ENCODE data around the gene DLG2. TPM values are rescaled to one million over a fixed set of nuclear protein-coding genes. Genes with fewer than 3 reads are reported as not detected.

The DLG2 gene
- total and polyA plus RNA-seq, 2 donors, result 4.8 to 6.6 TPM

- Histone ChIP-seq H3K36me3 (ENCODE audit: control insufficient read depth in 2 of 2, insufficient read depth in 2 of 2, low read length in 1 of 2) (no peaks in the 10 kb centered on the region), H3K27me3 (ENCODE audit: control insufficient read depth in 2 of 2, insufficient read depth in 1 of 2, low read length in 1 of 2) (no peaks in the 10 kb centered on the region), H3K9me3 (ENCODE audit: control insufficient read depth in 2 of 2, insufficient read depth in 1 of 2, low read length in 1 of 2) (no peaks in the 10 kb centered on the region), H3K4me3 (ENCODE audit: low read length in 2 of 2) (no peak overlapping the region), H3K27ac (ENCODE audit: low read depth in 1 of 2, low read length in 1 of 2) (no peak overlapping the region), H3K4me1 (ENCODE audit: control insufficient read depth in 2 of 2, insufficient read depth in 2 of 2, low read length in 2 of 2) (no peaks in the 10 kb centered on the region)
- no peak for DNase-seq (ENCODE audit: low read depth in 6 of 9, low spot score in 9 of 9)
- WGBS, result 88% methylated on average over 5 of the region's 5 CpGs
Observed at GRCh38 chr11:83909579-83910534, 1717.3 kb downstream of the DLG2 start.

GRCh38 chr11:83908298-83908856 lies 1718.8 kb downstream of the DLG2 start:
- 90% methylated on average over 7 of the region's 7 CpGs for WGBS
- Histone ChIP-seq H3K4me1 (ENCODE audit: control insufficient read depth in 2 of 2, insufficient read depth in 2 of 2, low read length in 2 of 2) (no peaks in the 10 kb centered on the region), H3K9me3 (ENCODE audit: control insufficient read depth in 2 of 2, insufficient read depth in 1 of 2, low read length in 1 of 2) (no peaks in the 10 kb centered on the region)

GRCh38 chr11:83895516-83895915 lies 1731.6 kb downstream of the DLG2 start:
- no peaks in the 10 kb centered on the region for H3K27me3 ChIP-seq (ENCODE audit: control insufficient read depth in 2 of 2, insufficient read depth in 1 of 2, low read length in 1 of 2)
- H3K27ac ChIP-seq (ENCODE audit: low read depth in 1 of 2, low read length in 1 of 2), result no peak overlapping the region
- H3K9me3 ChIP-seq (ENCODE audit: control insufficient read depth in 2 of 2, insufficient read depth in 1 of 2, low read length in 1 of 2), result peaks cover 0 to 3% of the 10 kb centered on the region in 2 donors
- no peak overlapping the region for H3K4me3 ChIP-seq (ENCODE audit: low read length in 2 of 2)
- DNase-seq (ENCODE audit: low read depth in 6 of 9, low spot score in 9 of 9), result no peak
- no peaks in the 10 kb centered on the region for H3K4me1 ChIP-seq (ENCODE audit: control insufficient read depth in 2 of 2, insufficient read depth in 2 of 2, low read length in 2 of 2)
- no peaks in the 10 kb centered on the region for H3K36me3 ChIP-seq (ENCODE audit: control insufficient read depth in 2 of 2, insufficient read depth in 2 of 2, low read length in 1 of 2)

More at GRCh38 chr11:83908298-83908856, 1718.8 kb downstream of the DLG2 start:
- H3K4me3 ChIP-seq (ENCODE audit: low read length in 2 of 2), result no peak overlapping the region
- H3K27me3 ChIP-seq (ENCODE audit: control insufficient read depth in 2 of 2, insufficient read depth in 1 of 2, low read length in 1 of 2), result no peaks in the 10 kb centered on the region
- no peak for DNase-seq (ENCODE audit: low read depth in 6 of 9, low spot score in 9 of 9)
- no peak overlapping the region for H3K27ac ChIP-seq (ENCODE audit: low read depth in 1 of 2, low read length in 1 of 2)
- no peaks in the 10 kb centered on the region for H3K36me3 ChIP-seq (ENCODE audit: control insufficient read depth in 2 of 2, insufficient read depth in 2 of 2, low read length in 1 of 2)

GRCh38 chr11:83881428-83881827 lies 1745.7 kb downstream of the DLG2 start:
- WGBS, result 94% methylated on average over 1 of the region's 1 CpG

GRCh38 chr11:83871054-83871453 lies 1756.1 kb downstream of the DLG2 start:
- Histone ChIP-seq H3K36me3 (ENCODE audit: control insufficient read depth in 2 of 2, insufficient read depth in 2 of 2, low read length in 1 of 2) (no peaks in the 10 kb centered on the region), H3K27ac (ENCODE audit: low read depth in 1 of 2, low read length in 1 of 2) (no peak overlapping the region), H3K4me3 (ENCODE audit: low read length in 2 of 2) (no peak overlapping the region), H3K4me1 (ENCODE audit: control insufficient read depth in 2 of 2, insufficient read depth in 2 of 2, low read length in 2 of 2) (no peaks in the 10 kb centered on the region), H3K9me3 (ENCODE audit: control insufficient read depth in 2 of 2, insufficient read depth in 1 of 2, low read length in 1 of 2) (no peaks in the 10 kb centered on the region), H3K27me3 (ENCODE audit: control insufficient read depth in 2 of 2, insufficient read depth in 1 of 2, low read length in 1 of 2) (no peaks in the 10 kb centered on the region)
- DNase-seq (ENCODE audit: low read depth in 6 of 9, low spot score in 9 of 9), result no peak

More at GRCh38 chr11:83881428-83881827, 1745.7 kb downstream of the DLG2 start:
- Histone ChIP-seq H3K27ac (ENCODE audit: low read depth in 1 of 2, low read length in 1 of 2) (no peak overlapping the region), H3K4me3 (ENCODE audit: low read length in 2 of 2) (no peak overlapping the region), H3K4me1 (ENCODE audit: control insufficient read depth in 2 of 2, insufficient read depth in 2 of 2, low read length in 2 of 2) (no peaks in the 10 kb centered on the region), H3K27me3 (ENCODE audit: control insufficient read depth in 2 of 2, insufficient read depth in 1 of 2, low read length in 1 of 2) (no peaks in the 10 kb centered on the region), H3K36me3 (ENCODE audit: control insufficient read depth in 2 of 2, insufficient read depth in 2 of 2, low read length in 1 of 2) (no peaks in the 10 kb centered on the region), H3K9me3 (ENCODE audit: control insufficient read depth in 2 of 2, insufficient read depth in 1 of 2, low read length in 1 of 2) (no peaks in the 10 kb centered on the region)
- no peak for DNase-seq (ENCODE audit: low read depth in 6 of 9, low spot score in 9 of 9)

- 96% methylated on average over 5 of the region's 5 CpGs for WGBS
- Histone ChIP-seq H3K27me3 (ENCODE audit: control insufficient read depth in 2 of 2, insufficient read depth in 1 of 2, low read length in 1 of 2) (no peaks in the 10 kb centered on the region), H3K9me3 (ENCODE audit: control insufficient read depth in 2 of 2, insufficient read depth in 1 of 2, low read length in 1 of 2) (no peaks in the 10 kb centered on the region), H3K4me3 (ENCODE audit: low read length in 2 of 2) (no peak overlapping the region), H3K36me3 (ENCODE audit: control insufficient read depth in 2 of 2, insufficient read depth in 2 of 2, low read length in 1 of 2) (no peaks in the 10 kb centered on the region), H3K27ac (ENCODE audit: low read depth in 1 of 2, low read length in 1 of 2) (no peak overlapping the region), H3K4me1 (ENCODE audit: control insufficient read depth in 2 of 2, insufficient read depth in 2 of 2, low read length in 2 of 2) (no peaks in the 10 kb centered on the region)
- no peak for DNase-seq (ENCODE audit: low read depth in 6 of 9, low spot score in 9 of 9)
Observed at GRCh38 chr11:83866655-83867054, 1760.5 kb downstream of the DLG2 start.

GRCh38 chr11:83865636-83866461 lies 1761.3 kb downstream of the DLG2 start:
- Histone ChIP-seq H3K9me3 (ENCODE audit: control insufficient read depth in 2 of 2, insufficient read depth in 1 of 2, low read length in 1 of 2) (no peaks in the 10 kb centered on the region), H3K4me3 (ENCODE audit: low read length in 2 of 2) (no peak overlapping the region), H3K27ac (ENCODE audit: low read depth in 1 of 2, low read length in 1 of 2) (no peak overlapping the region), H3K27me3 (ENCODE audit: control insufficient read depth in 2 of 2, insufficient read depth in 1 of 2, low read length in 1 of 2) (no peaks in the 10 kb centered on the region), H3K4me1 (ENCODE audit: control insufficient read depth in 2 of 2, insufficient read depth in 2 of 2, low read length in 2 of 2) (no peaks in the 10 kb centered on the region), H3K36me3 (ENCODE audit: control insufficient read depth in 2 of 2, insufficient read depth in 2 of 2, low read length in 1 of 2) (no peaks in the 10 kb centered on the region)
- no peak for DNase-seq (ENCODE audit: low read depth in 6 of 9, low spot score in 9 of 9)
- WGBS, result 94% methylated on average over 4 of the region's 4 CpGs

GRCh38 chr11:83864412-83865057 lies 1762.6 kb downstream of the DLG2 start:
- Histone ChIP-seq H3K9me3 (ENCODE audit: control insufficient read depth in 2 of 2, insufficient read depth in 1 of 2, low read length in 1 of 2) (no peaks in the 10 kb centered on the region), H3K36me3 (ENCODE audit: control insufficient read depth in 2 of 2, insufficient read depth in 2 of 2, low read length in 1 of 2) (no peaks in the 10 kb centered on the region), H3K27me3 (ENCODE audit: control insufficient read depth in 2 of 2, insufficient read depth in 1 of 2, low read length in 1 of 2) (no peaks in the 10 kb centered on the region), H3K27ac (ENCODE audit: low read depth in 1 of 2, low read length in 1 of 2) (no peak overlapping the region), H3K4me1 (ENCODE audit: control insufficient read depth in 2 of 2, insufficient read depth in 2 of 2, low read length in 2 of 2) (no peaks in the 10 kb centered on the region), H3K4me3 (ENCODE audit: low read length in 2 of 2) (no peak overlapping the region)
- DNase-seq (ENCODE audit: low read depth in 6 of 9, low spot score in 9 of 9), result no peak
- WGBS, result 81% methylated on average over 4 of the region's 4 CpGs

All from thymus (tissue), 11 donors.